ENCODE measurements around the gene TOP1.

Gene TOP1

DNA sequence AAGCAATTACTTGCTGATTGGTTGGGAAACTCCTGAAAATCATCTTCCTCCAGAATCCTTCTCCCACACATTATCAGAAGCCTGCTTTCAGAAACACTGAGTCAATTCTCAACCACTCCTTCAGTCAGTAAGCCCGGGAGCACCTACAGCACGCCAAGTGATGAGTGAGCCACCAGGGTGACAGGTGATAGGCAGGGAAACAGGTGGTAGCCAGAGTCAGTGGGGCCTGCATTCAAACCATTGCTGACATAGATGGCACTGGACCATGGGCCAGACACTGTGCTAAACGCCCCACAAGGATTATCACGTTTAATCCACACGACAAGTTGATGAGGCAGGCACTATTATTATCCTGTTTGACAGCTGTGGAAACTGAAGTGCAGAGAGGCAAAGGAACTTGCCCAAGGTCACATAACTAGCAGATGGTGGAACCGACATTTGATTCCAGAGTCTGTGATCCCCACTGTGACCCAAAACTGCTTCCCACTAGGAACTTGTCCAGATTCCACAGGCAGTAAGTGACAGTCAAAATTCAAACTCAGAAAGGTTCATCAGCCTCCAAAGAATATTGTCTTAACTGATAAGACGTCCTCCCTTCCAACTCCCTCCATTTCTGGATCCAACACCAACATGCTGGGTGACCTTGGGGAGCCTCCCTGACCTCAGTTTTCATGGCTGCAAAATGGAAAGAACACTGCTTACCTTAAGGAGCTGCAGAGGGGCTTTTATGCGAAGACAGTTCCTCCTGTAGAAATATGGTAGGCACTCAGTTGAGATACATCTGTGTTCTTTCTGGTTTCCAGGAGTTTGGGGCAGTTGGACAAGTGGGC is 23.9 kb upstream of the TOP1 start:
- DNase-seq, result no peak

DNA sequence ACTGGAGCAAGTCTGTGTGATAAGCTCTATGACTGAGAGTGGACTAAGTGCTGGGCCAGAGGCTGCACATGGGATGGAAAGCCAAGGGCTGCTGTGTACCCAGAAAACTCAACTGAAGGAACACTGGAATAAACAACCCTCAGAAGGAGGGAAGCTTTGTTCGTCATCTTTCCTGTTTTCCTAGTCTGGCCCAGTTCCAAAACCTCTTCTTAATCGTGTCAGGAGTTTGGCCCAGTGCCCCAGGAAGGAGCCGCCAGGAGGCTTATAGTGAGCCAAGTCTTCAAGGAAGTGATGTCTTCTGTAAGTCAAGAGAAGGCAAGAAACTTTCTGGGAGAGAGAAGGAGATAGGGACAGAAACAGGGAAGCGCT is 23.3 kb upstream of the TOP1 start:
- DNase-seq, result no peak

GRCh38 chr20:41006126-41006935 is 22.3 kb upstream of the TOP1 start:
- DNase-seq, result no peak

- DNase-seq, result no peak
Measured at GRCh38 chr20:41006936-41007474, 21.6 kb upstream of the TOP1 start.

DNA sequence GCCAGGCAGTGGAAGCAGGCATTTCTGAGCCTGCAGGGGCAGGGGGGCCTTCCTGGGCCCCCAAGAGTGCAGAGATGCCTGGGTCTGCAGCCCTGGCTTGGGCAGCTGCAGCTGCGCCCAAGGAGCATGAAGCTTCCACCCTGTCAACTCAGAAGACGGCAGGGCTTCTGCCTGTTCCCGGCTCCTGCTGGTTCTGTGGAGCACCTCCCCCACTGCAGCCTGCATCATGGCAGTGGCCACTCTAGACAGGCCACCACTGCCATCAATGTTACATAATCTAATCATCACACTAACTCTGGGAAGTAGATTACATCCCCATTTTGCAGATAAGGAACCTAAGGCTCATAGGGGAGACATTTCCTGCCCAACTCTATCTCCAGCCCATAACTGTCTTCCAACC is 21.1 kb upstream of the TOP1 start:
- no peak for DNase-seq

DNA sequence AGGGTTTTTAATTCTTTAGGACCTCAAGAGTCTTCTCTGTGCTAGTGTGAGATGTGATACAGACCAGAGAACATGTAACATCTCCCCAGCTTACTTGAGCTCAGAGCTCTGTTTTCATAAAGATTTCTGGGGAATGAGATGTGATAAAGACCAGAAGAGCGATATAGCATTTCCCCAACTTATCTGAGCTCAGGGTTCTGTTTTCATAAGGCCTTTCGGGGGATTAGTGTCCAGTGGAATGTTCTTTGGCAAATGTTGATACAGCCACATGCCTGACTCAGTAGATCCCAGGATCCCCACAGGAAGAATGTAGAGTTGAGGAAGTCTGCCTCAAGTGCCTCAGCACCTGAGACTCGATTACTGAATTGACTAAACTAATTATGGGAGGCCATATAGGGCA is 18.7 kb upstream of the TOP1 start:
- no peak for DNase-seq

GRCh38 chr20:41011551-41012067 is 17.0 kb upstream of the TOP1 start:
- DNase-seq, result no peak

GRCh38 chr20:41014561-41015088 is 14.0 kb upstream of the TOP1 start:
- DNase-seq, result no peak

DNA sequence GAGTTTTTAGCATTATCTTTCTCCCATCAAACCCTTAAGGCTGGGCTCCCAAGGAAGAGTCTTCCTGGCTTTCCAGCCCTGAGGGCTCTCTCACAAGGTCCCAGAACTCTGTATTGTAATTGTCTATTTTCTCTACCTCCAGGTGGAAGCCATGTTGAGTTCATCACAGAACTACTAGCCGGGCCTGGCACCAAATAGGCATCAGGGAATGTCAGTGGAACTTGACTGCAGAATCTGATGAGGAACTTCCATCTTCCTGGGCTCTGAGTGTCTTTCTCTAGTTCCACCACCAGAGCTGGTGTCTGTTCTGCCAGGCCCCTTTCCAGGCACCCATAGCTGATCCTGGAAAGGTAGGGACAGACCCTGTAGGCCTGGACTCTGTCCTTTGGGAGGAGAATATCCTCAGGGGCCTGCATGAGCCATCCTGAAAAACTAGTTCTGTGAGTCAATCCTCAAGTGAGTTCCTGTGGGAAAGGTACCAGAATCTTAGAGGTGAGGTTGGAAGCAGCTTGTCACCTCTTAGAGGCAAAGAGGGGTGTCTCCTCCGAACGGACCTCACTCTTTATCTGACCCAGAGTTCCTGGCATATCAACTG is 11.1 kb upstream of the TOP1 start:
- DNase-seq, result no peak

GRCh38 chr20:41018153-41018552 is 10.5 kb upstream of the TOP1 start:
- DNase-seq, result no peak

- DNase-seq, result no peak
Measured at GRCh38 chr20:41023549-41023948, 5.1 kb upstream of the TOP1 start.

DNA sequence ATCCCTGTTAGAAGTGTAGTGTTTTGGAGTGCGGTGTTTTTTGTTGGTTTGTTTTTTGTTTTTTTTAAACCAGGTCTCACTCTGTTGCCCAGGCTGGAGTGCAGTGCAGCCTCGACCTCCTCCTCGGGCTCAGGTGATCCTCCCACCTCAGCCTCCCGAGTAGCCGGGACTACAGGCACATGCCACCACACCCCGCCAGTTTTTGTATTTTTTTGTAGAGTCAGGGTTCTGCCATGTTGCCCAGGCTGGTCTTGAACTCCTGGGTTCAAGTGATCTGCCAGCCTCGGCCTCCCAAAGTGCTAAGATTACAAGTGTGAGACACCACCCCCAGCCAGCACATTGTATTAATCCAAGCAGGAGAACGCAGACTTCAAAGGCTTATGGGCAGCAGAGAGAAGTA is 1.3 kb upstream of the TOP1 start:
- DNase-seq, result no peak

GRCh38 chr20:41027872-41028358 is 707 bp upstream of the TOP1 start:
- no peak for DNase-seq

DNA sequence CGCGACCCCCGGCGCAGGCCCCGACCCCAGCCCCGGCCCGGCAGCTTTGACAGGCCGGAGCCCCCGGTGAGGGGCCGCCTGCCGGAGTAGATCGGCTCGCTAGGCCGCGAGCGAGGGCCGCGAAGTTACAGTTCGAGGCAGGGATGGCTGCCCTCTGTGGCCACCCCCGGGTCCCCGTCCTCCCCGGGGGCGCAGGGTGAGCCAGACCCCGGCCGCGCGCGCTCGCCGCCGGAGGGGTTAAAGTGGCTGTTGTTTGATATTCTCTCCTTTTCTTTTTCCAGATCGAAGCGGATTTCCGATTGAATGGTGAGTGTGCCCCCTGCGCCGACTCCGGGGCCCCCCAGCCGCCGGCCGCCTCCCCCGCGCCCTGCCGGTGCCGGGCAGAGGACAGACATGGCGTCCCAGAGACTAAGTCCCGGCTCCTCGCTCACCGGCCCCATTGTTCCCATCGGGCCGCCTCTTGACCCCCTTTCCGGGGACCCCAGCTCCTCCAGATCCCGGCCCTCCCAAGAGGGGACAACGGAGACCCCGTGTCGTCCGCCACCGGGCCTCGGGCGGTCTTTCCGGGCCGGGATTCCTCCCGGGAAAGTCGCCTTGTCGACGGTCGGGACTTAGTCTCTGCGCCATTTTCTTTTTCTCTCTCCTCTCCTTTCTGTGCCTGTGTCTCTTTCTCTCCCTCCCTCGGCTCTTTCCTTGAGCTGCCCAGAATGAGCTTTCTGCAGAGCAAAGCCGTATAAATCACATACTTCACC is 704 bp downstream of the TOP1 start:
- DNase-seq, result peak in 2 of 3 experiments; percentile 62 to 74

- DNase-seq, result peak in 1 of 3 experiments; percentile 38
Measured at GRCh38 chr20:41030061-41030460, 1.4 kb downstream of the TOP1 start.

GRCh38 chr20:41030531-41031242 is 2.1 kb downstream of the TOP1 start:
- DNase-seq, result peak in 1 of 3 experiments; percentile 26

- DNase-seq, result no peak
Measured at GRCh38 chr20:41031243-41031619, 2.6 kb downstream of the TOP1 start.

GRCh38 chr20:41032271-41032670 is 3.6 kb downstream of the TOP1 start:
- no peak for DNase-seq

GRCh38 chr20:41034239-41034638 is 5.6 kb downstream of the TOP1 start:
- DNase-seq, result peak in 1 of 3 experiments; percentile 28

- no peak for DNase-seq
Measured at GRCh38 chr20:41035207-41035606, 6.6 kb downstream of the TOP1 start.

DNA sequence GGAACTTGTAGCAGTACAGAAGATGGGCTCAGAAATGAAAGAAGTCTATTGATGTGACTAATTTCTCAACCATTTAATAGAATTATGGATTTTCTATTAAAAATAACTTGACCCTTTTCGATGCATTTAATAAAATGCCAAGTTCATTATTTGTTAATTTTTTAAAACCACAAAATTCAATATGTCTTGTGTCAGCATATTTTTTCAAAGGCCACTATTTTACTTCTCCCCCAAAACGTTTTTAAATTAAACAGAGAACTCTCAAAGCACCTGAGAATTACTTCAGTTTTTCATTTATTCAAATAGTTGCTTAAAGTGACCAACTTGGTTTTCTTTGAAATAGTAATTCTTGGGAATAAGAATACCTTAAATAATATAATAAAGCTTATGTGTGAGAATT is 8.6 kb downstream of the TOP1 start:
- no peak for DNase-seq
